ENCODE results near the gene USP6NL. TPM values are rescaled to one million over a fixed set of nuclear protein-coding genes. Genes with fewer than 3 reads are reported as not detected.

The USP6NL gene
- total and polyA plus RNA-seq, 9 of the 15 experiments (the other 6 are each of a cell fraction or from before 2014, with no cell fraction given), result 3.2 to 26.6 (median 19.8) TPM

DNA sequence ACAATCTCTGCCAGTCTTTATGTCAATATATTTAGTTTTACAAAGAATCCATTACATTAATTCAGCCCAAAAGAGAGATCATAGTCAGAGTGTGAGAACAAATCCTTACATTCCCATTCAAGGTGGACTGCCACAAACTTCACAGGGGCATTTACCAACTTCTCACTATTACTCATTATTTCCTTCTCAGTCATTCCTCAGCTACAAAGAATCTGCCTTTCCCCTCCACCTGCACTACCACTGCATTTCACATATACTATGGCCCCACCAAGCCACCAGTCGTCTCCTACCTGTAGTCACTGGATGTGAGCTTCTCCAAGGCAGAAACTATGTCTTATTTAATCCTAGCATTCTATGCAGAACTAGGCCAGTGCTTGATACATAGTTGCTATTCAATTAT lies 94.3 kb downstream of the USP6NL start (continued):
- TF ChIP-seq ZNF124 (CRISPR knock-in tag; IDR thresholded peaks at IDR 0.05), result no peak

DNA sequence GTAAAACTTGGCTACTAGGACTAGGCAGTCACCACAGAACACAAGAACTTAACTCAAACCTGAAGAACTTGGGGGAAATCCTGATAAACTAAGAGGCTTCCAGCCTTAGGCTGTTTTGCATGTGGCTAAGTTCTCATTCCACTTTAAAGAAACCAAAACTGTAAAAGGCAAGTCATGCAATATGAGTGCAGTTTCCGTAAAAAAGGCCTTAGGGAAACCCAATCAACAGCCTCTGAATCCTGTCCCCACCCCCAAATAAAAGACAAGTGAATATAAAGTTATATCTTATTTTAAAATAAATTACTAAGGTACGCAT lies 95.1 kb downstream of the USP6NL start:
- 63% methylated on average over 2 of the region's 2 CpGs for WGBS (ENCODE audit: insufficient coverage, low coverage, missing lambda C conversion rate)
- no peaks in the 10 kb centered on the region for H4K20me1 ChIP-seq (replicated peaks; ENCODE audit: control insufficient read depth, insufficient read depth, low read length)
- FAIRE-seq (no peak), DNase-seq (ENCODE audit: extremely low read depth in 1 of 4, low spot score in 3 of 4) (no peak), ATAC-seq (peak; percentile 41; the same call in 2 of the 3 replicates)
- in situ Hi-C loops (cut with MboI) (loop anchor here (5.0 to 25.0 kb wide), 3 partner anchors 206 to 471 kb away; no protein-coding TSS in a partner anchor), intact Hi-C loops (cut with micrococcal nuclease) (no loop called here)
- H3K79me2 ChIP-seq (ENCODE audit: control insufficient read depth, insufficient read depth, low read length), result peaks cover 18% of the 10 kb centered on the region; the same call in 2 of the 3 replicates
- H3K9me3 ChIP-seq (replicated peaks; ENCODE audit: control insufficient read depth, insufficient read depth, low read depth, low read length), result no peaks in the 10 kb centered on the region
- H3K9me1 ChIP-seq (ENCODE audit: control insufficient read depth, insufficient read depth, low read length), result no peaks in the 10 kb centered on the region
- H3K4me1 ChIP-seq (replicated peaks in 1 of 2; ENCODE audit: control insufficient read depth in 2 of 2, insufficient read depth in 2 of 2, low read length in 2 of 2), result peaks cover 0 to 9% of the 10 kb centered on the region in 2 experiments; a peak in 2 of 5 replicates
- H3K4me2 ChIP-seq (ENCODE audit: insufficient read depth, low read length), result no peak overlapping the region
- H3K4me3 ChIP-seq, result no peak overlapping the region
- H3K27me3 ChIP-seq (ENCODE audit: control insufficient read depth in 2 of 2, insufficient read depth in 2 of 2, low read length in 2 of 2), result no peaks in the 10 kb centered on the region
- ChIA-PET CTCF (ENCODE audit: low intra/inter-chr PET ratio) (interaction anchor here (0.6 to 4.1 kb wide), 4 partner anchors 209 to 1718 kb away, joined by 3 to 60 read pairs (median 27); no protein-coding TSS in a partner anchor), POLR2A (no interaction called here)
- BruUV-seq (replicated peaks), result no TSS peak
- H3K9ac ChIP-seq (ENCODE audit: insufficient read depth in 1 of 2, low read depth in 2 of 2, low read length in 2 of 2), result no peak overlapping the region
- H3K27ac ChIP-seq (ENCODE audit: extremely low read depth, low read depth, low read length), result peak overlapping the region; percentile 41; the same call in 1 of the 3 replicates
- TF ChIP-seq NFE2 (IDR thresholded peaks at IDR 0.05; ENCODE audit: low read depth) (0 out of 2 replicates have a peak, but pooled peaks have one; percentile 13), MAFG (tag; conservative IDR thresholded peaks at IDR 0.05) (peak; percentile 21; the same call in 1 of the 2 replicates), ZNF384 (IDR thresholded peaks at IDR 0.05; ENCODE audit: low read depth, low read length) (no peak)
- no peak overlapping the region for H2AFZ ChIP-seq (ENCODE audit: low read depth, low read length)
- peaks cover 43% of the 10 kb centered on the region for H3K36me3 ChIP-seq (ENCODE audit: control insufficient read depth, insufficient read depth, low read length)
